GM19397 (cell line): ENCODE data around the gene MBP.

Experiments
- ATAC-seq: cut with Tn5 transposase; IDR thresholded peaks from one replicate; pipeline ENCODE4 v1.9.1; 2021; ENCODE audit warnings: mild to moderate bottlenecking, moderate library complexity; ENCODE audit not compliant: unreplicated experiment

Gene MBP

GRCh38 chr18:77054606-77055428, 77.8 kb downstream of the MBP start:
- peak; percentile 82 for ATAC-seq

DNA sequence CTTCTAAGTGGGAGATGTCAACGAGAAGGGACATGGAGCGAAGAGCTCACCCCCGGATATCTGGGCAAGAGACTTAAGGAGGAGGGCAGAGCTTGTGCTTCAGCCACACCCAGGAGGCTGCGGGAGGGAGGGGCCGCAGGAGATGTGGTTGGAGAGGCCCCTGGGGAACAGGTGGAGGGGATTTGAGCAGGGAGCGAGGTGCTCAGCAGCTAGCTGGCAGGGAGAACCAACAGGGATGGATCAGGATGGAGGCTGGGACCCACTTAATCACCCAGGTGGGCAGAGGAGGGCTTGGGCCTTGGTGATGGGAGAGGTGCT, 78.3 kb downstream of the MBP start:
- ATAC-seq: peak; percentile 9

- ATAC-seq: no peak
Observed at GRCh38 chr18:77053616-77054287, 78.8 kb downstream of the MBP start.

DNA sequence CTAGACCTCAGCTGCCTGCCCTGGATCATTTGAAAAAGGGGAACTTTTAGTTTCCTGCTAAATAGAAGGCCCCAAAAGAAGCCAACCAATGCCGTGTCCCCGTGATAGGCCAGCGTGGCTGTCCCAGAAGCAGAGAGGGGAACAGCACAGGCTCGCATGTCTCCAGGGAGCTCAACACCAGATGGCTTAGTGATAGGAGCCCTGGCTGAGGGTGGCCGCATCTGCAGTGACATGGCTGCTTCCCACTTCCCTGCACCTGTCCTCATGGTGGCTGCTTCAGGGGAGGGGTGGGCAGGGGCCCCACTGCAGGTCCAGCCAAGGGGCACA, 79.6 kb downstream of the MBP start:
- ATAC-seq: peak; percentile 35

GRCh38 chr18:77052297-77052982, 80.1 kb downstream of the MBP start:
- ATAC-seq: no peak

DNA sequence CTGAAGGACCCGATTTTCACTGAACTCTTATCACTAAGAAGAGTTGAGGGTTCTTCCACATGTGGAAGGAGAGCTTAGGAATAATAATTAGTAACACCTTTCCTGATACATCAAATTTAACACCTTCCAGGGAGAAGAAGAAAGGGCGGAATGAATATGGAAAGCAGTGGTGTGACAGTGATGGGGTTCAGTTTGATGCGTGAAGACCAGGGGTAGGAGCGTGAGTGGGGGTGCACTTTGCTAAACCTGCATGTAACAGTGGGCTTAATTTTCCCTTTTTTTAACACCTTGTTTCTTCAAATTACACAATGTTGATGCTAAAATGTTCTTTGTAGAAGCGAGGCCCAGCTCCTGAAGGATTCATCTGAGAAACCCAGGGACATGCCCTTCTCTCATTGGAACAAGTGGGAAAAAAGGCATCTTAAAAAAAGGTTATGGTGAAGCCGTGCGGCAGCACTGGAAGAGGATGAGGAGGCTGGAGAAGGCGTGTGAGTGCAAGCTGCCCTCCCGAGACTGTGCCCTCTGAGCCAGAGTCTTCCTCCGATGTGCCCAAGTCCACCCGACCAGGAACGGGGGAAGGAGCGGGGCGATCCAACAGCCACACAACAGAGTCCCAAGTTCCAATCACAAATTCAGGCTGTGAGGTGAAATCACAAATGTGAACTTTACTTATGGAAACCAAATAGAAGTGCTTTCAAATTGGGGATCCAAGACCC, 80.8 kb downstream of the MBP start:
- no peak for ATAC-seq

GRCh38 chr18:77049938-77050337, 82.6 kb downstream of the MBP start:
- no peak for ATAC-seq

DNA sequence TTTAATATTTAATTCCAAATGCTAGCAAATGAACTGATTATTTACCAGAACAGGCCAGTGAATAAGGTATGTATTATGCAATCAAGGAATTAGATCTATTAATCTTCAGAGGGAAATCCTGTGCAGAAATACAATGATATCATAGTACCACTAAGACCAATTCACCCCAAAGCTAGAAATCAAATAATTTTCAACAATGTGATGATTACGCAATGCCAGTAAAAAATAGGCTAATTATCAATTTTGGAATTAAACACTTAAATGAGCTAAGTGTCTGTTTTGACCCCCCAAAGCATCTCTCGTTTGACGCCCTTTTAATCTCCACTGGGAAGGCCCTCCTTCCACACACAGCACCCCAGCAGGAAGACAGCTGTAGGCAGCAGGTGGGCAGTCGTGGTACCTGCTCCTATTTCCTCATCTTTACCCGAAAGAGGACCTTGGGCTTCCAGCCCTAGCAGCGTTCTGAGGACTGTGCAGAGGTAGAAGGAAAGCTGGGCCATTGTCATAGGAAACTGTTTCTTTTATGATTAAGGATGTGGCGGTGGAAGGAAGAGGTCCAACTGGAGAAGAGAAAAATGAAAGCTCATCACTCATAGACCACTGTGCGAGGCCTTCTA, 84.7 kb downstream of the MBP start:
- no peak for ATAC-seq

DNA sequence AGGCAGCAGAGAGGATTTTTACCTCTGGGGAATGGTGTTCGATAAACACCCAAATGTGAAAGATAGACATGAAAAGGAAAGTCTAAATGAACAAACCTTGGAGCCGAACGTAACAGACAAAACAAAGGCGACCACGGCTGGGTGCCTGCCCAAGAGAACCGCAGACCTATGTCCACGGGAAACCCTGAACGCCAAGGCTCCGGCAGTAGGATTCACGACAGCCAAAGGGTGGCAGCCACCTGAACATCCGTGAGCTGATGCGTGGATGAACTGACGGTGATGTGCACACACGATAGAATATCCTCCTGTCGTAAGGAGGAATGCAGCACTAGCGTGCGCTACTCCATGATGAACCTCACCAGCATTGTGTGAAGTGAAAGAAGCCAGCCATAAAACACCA, 85.6 kb downstream of the MBP start:
- no peak for ATAC-seq

DNA sequence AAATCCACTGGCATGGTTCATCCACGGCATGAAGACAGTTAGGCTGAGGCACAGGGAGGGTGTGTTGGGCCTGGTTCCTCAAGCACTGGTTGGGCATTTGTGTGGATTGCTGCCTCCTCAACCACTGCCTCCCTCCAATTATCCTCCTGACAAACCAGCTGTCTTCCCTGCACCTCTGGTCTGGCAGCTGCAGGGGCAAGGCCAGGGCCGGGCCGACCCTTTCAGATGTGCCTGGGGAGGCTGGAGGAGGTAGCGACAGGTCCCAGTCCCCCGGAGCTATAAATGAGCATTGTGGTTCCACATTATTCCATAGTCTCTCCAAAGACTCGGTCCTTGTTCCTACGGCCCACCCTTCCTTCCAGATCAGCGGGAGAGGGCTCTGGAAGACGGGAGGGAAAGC, 86.2 kb downstream of the MBP start:
- ATAC-seq: no peak

- no peak for ATAC-seq
Observed at GRCh38 chr18:77045677-77046076, 86.9 kb downstream of the MBP start.

DNA sequence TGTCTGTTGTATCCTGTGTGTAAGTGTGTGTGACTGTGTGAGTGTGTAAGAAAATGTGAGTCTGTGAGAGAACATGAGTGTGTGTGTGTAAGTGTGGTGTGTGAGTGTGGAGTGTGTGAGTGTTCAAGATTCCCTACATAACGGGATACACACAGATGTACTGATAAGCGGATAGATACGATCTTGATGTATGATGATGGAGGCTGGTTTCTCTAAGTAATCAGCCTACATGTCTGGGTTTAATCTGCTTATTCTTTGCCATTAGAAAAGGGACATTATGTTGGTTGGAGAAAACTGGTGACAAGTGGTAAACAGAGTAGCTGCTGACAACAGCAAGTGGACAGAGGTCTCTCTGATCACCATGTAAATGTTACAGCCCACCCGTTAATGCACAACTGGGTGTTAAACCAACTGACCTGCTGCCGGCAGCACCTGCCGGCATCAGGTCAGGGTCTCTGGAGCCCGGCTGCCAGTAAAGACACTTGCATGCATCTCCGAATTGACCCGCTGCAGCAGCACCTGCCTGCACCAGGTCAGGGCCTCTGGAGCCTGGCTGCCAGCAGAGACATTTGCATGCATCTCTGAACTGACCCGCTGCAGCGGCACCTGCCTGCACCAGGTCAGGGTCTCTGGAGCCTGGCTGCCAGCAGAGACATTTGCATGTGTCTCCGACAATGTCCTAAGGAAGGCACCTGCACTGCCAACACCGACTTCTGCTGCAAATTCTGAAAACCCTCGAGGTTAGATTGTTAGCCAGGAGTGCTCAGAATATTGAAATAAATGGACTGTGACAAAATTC, 87.5 kb downstream of the MBP start:
- ATAC-seq: no peak

GRCh38 chr18:77043541-77044280, 88.9 kb downstream of the MBP start:
- ATAC-seq: no peak

DNA sequence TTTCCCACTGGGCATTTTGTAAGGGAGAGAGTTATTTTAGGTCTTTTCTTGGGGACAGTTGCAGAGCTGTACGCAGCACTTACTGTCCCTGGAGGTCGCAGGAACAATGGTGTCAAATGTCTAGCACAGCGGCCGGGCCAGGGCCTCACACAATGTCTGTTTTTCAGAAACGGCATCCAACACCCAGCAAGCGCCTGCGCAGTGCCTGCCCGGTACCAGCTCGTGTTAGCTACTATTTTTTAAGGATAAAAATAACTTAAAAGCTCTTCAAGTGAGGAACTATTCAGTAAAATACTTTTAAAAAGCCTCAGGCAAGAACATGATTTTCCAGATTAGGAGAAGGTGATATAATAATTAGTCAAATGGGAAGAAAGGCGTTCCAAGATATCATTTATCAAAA, 90.0 kb downstream of the MBP start:
- ATAC-seq: no peak

GRCh38 chr18:77039196-77040130, 93.1 kb downstream of the MBP start:
- ATAC-seq: no peak

- no peak for ATAC-seq
Observed at GRCh38 chr18:77038182-77038858, 94.3 kb downstream of the MBP start.

DNA sequence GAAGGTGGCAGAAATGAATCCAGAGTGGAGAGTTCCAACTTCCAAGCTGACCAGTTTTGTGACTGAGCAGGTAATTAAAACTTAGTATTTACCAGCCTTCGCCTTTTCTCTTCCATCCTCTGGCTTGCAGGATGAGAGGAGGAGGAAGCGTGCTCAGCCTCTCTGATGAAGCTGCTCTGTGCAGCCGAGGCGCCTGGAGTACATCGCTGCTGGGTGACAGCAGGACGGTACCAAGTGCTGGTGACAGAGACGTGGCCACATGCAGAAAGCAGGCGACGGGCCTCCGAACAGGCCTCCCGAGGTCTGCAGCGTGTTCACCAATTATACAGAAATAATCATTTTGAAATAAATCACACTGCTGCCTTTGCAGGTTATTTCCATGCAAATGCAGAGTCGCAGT, 95.0 kb downstream of the MBP start:
- ATAC-seq: no peak
